Breast epithelium (tissue), 3 donors: Measurements from ENCODE around the gene HNMT.

Experiments
- CTCF ChIP-seq, 3 donors: fragments of 450-650 bp; IDR thresholded peaks; one replicate each; pipeline ENCODE4 v1.5.1; 2016 to 2017; ENCODE audit warnings: antibody characterized with exemption in 3 of 3, mild to moderate bottlenecking in 3 of 3, moderate library complexity in 3 of 3
- POLR2AphosphoS5 ChIP-seq, 3 donors: sonication (generic); formaldehyde crosslinking; IDR thresholded peaks; one replicate each; pipeline ENCODE4 v1.6.1; 2017; ENCODE audit warnings: antibody characterized with exemption in 3 of 3

GRCh38 chr2:137969418-137969765 lies 5.1 kb downstream of the HNMT start:
- TF ChIP-seq CTCF (IDR thresholded peaks at IDR 0.05) (no peak), POLR2AphosphoS5 (IDR thresholded peaks at IDR 0.05) (no peak)
